Fibroblast of skin of right quadriceps (primary cell): Measurements from ENCODE around the gene ARHGAP45.
A peak's percentile ranks its signal among the peaks of the same experiment; 100 is the strongest.
"Not testable (repeated sequence)": the region's sequence is repeated elsewhere in the genome, so short reads cannot be mapped to it uniquely, and the experiment has no call there.

Source experiments
- DNase-seq: peaks from one replicate; pipeline ENCODE4 v3.0.0-alpha.2; 2013

ARHGAP45 gene

GRCh38 chr19:1121395-1121794 lies 54.4 kb downstream of the ARHGAP45 start:
- DNase-seq: no peak

GRCh38 chr19:1122021-1122971 lies 55.3 kb downstream of the ARHGAP45 start:
- no peak for DNase-seq

DNA sequence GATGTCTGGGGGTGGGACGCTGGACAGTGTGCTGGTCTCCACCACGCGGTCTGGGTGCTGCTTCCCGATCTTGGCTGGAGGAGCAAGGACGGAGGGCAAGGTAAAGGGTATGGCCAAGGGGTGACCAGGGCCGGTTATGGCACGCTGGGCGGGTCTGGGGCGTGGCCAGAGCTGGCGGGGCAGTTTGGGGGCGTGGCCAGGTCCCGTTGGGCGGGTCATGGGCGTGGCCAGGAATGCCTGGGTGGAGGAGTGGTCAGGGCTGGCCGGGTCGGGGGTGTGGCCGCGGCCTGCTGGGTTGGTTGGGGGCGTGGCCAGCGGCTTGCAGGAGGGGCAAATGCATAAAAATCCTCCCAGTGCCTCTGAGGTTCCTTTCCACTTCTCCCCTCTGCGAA lies 56.0 kb downstream of the ARHGAP45 start:
- peak; percentile 69 for DNase-seq

- no peak for DNase-seq
Observed at GRCh38 chr19:1123381-1123780, 56.4 kb downstream of the ARHGAP45 start.

DNA sequence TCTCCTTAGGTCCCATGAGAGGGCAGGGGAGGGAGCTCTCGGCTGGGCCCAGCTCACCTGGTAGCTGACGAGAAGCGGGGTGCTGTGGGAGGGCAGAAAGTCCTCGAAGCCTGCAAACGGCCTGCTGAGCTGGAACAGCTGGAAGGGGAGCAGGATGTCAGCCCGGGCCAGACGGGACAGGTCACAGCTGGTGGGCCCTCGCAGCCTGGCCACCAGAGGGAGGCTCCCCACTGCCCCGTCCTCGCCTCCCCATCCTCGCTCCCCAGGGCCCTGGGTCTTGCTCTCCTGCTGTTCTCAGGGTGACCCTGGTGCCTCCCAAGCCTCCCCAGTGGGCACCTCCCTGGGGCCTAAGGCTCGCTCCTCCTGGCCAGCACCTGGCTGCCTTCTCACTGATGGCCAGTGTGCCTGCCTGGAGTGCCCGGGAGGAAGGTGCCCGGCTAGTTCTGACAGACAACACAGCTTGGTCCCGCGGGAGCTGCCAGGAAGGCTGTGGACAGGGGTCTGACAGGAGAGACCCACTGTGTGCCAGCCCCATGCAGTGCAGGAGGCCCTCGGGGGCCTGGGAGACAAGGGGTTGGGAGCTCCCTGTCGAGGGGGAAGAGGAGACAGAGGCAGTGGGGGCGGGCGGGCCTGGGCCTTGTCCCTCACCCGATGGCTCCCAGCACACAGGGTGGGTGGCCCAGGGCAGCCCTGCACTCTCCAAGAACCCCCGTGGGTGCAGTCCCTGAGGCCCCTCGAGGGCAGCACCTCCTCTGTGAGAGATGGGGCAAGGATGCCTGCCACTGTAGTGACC lies 57.1 kb downstream of the ARHGAP45 start:
- DNase-seq: no peak

DNA sequence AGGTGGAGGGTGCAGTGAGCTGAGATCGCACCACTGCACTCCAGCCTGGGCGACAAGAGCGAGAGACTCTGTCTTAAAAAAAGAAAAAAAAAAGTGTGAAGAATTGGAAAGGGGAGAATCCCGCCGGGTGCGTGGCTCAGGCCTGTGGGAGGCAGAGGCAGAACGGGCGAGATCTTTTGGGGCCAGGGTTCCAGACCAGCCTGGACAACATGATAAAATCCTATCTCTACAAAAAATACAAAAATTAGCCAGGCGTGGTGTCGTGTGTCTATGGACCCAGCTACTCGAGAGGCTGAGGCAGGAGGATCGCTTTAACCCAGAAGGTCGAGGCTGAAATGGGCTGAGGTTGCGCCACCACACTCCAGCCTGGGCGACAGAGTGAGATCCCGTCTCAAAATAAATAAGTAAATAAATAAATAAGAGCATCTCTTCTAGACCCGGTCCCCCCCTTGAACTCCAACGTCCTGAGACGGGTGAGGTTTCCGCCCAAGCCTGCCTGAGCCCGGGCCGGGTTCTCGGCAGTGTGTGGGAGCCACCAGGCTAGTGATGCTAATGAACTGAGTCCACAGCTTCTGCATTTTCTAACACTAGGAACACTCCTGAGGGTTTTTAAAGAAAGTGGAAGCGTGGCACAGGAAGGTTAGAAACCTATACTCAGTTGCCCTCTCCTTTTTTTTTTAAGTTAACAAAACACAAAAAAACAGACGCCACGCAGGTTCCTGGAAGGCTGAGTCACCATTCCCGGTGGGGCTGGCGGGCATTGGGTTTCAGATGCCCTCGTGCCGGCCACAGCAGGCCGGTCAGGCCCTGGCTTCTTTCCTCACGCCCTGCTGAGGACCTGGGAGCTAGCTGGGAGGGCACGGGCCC lies 58.9 kb downstream of the ARHGAP45 start:
- DNase-seq: no peak

DNA sequence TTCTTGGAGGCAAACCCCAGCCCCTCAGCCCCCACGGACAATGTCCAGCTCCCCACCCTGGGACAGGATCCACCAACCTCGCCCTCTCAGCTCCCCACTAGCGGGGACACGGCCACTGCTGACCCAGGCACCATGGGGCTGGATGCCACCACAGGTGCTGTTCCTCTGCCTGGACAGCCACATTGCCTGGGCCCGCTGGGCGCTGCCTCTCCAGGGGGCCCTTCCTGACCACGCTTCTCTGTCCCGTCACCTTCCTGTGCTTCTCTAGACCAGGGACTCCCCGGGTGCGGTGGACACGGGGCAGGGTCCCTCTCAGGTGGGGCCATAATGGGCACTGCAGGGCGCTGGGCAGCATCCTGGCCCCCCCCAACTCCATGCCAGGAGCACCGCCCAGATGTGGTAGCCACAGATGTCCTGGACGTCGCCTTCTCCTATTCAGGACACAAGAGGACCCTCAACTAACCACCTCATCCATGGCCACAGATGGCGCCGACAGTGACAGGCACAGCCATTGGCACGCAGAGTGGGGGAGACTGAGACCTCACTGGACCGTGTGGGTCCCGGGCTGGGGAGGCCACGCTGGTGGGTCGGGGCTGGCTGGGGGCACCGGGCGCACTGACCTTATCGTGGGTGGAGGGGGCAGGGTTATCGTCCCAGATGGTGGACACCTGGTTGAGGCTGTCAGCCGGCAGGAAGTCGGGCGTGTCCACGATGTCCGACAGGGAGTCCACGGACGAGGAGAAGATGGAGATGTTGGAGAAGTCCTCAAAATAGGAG lies 60.2 kb downstream of the ARHGAP45 start:
- no peak for DNase-seq

DNA sequence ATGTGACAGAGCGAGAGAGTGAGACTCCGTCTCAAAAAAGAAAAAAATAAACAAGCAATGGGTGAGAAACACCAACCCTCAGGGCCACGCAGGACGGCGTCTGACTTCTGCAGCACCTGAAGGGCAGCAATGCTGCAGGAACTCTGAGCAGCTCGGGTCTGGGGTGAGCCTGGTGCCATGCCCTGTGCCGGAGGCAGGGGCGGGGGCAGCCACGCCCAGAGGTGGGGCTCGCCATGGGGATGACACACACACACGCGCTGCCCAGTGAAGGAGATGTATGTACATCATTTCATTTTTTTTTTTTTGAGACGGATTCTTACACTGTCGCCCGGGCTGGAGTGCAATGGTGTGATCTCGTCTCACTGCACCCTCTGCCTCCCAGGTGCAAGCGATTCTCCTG lies 61.1 kb downstream of the ARHGAP45 start:
- no peak for DNase-seq

- DNase-seq: not testable (repeated sequence)
Observed at GRCh38 chr19:1129084-1129483, 62.1 kb downstream of the ARHGAP45 start.

- DNase-seq: no peak
Observed at GRCh38 chr19:1129535-1129934, 62.6 kb downstream of the ARHGAP45 start.

DNA sequence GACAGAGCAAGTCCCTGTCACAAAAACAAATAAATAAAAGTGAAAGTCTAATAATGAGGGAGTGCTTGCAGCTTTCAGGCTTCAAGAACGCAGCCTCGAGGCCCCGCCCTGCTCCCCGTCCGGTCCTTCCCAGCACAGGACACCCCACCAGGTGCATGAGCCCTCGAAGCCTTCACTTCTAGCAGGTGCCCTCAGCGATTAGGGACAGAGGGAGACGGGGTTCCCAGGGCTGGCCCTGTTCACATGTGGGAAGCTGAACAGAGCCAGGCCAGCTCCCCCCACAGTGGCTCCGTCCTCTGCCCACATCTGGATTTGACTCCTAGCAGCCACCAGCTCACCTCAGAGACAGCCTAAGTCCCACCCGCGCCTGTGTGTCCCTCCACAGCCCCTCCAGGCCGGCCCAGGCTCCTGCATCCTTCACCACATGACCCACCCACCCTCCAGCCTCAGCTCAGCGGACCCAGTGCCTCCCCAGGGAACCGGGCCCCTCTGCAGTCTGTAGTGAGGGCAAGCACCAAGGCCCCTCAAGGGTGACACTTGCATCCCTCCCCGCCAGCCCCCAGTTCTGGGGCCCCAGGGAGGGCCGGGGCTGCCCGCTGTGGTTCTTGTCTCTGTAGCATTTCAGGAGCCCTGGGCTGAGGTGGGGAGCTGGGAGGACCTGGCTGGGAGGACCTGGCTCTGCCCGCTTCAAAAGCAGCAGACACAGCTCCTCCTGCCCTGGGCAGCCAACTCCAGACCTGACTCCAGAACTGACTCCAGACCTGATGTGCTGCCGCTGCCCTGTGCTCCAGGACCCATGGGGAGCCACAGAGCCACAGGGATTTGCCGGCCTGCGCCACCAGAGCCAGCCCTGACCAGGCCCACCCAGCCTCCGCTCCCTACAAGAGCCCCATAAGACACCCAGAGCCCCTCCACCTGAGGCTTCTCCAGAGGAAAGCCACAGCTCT lies 64.1 kb downstream of the ARHGAP45 start:
- DNase-seq: no peak

- peak; percentile 87 for DNase-seq
Observed at GRCh38 chr19:1131718-1132551, 65.0 kb downstream of the ARHGAP45 start.

- DNase-seq: no peak
Observed at GRCh38 chr19:1132552-1133383, 65.8 kb downstream of the ARHGAP45 start.

DNA sequence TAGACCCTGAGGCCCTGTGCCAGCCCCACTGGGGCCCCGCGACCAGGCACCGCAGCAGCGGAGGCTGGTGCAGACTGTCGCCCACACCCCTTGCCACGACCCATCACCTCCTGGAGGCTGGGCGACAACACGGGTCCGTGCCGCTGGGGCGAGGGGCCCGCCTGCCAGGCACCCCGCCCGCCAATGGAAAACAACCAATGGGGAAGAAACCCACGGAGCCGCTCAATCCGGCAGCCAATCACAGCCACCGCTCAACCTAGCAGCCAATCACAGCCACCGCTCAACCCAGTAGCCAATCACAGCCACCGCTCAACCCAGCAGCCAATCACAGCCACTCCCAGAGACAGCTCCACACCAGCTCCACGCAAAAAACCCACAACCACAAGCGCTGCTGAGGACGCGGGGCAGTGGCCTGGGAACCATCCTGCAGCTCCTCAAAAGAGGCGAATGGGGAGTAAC lies 66.5 kb downstream of the ARHGAP45 start:
- DNase-seq: no peak

- DNase-seq: peak; percentile 27
Observed at GRCh38 chr19:1134431-1134830, 67.5 kb downstream of the ARHGAP45 start.

GRCh38 chr19:1135454-1135853 lies 68.5 kb downstream of the ARHGAP45 start:
- DNase-seq: no peak

DNA sequence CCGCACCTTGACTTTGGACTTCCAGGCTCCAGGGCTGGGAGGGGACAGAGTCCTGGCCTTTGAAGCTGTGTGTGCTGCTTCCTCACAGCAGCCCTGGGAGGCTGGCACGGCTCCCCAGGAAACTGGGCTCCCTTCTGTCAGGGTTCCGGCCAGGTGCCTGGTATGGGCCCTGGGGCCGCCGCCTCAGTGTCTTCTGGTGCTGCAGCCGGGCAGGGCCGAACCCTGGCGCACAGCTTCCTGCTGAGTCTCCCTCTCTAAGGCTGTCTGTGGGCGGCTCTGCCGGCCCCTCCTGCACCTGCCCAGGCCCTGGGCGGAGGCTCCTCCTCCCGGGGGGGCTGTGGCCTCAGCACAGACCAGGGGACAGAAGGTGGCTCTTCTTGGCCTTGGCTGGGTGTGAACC lies 69.2 kb downstream of the ARHGAP45 start:
- no peak for DNase-seq
